Measurements from ENCODE around the gene CORO2A.

The CORO2A gene, protein sequence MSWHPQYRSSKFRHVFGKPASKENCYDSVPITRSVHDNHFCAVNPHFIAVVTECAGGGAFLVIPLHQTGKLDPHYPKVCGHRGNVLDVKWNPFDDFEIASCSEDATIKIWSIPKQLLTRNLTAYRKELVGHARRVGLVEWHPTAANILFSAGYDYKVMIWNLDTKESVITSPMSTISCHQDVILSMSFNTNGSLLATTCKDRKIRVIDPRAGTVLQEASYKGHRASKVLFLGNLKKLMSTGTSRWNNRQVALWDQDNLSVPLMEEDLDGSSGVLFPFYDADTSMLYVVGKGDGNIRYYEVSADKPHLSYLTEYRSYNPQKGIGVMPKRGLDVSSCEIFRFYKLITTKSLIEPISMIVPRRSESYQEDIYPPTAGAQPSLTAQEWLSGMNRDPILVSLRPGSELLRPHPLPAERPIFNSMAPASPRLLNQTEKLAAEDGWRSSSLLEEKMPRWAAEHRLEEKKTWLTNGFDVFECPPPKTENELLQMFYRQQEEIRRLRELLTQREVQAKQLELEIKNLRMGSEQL

DNA sequence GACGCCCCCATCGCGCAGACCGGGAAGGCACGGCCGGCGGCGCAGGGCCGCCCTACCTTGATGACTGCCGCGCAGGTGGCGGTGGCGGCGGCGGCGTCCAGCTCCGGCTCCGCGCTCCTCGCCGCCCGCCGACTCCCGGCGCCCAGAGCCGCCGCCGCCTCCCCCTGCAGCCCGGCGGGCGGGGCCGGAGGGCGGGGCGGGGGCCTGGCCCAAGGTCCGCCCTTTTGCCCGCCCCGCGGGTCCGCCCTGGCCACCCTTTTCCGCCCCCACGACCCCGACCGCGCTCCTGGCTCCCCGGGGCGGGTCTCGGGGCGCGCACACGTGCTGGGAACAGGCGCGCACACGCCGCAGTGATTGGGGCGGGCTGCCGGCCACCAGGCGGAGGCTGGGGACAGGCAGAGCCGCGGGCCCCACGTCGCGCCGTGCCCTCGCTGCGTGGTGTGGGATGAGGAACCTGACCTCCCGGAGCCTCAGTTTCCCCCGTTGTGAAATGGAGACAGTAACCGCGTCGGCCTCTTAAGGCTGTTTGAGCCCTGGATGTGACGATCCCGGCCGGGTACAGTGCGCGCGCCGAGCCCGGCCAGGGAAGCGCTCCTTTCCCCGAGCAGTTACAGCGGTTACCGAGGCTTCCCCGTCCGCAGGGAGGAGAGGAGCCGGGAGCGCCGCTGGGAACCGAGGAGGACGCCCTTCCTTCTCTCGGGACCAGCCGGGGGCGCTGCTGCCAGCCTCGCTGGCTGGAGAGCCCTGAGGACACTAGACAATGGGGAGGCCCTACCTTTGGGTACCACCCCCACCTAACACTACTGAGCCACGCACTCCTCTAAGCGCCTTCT is at the start of gene CORO2A:
TSS of gene CORO2A (minus strand) at position 135 of the 833 bp plus-strand sequence. CDS start 34,977 bp downstream, outside the sequence.
- peak; percentile 61 to 76 for DNase-seq

DNA sequence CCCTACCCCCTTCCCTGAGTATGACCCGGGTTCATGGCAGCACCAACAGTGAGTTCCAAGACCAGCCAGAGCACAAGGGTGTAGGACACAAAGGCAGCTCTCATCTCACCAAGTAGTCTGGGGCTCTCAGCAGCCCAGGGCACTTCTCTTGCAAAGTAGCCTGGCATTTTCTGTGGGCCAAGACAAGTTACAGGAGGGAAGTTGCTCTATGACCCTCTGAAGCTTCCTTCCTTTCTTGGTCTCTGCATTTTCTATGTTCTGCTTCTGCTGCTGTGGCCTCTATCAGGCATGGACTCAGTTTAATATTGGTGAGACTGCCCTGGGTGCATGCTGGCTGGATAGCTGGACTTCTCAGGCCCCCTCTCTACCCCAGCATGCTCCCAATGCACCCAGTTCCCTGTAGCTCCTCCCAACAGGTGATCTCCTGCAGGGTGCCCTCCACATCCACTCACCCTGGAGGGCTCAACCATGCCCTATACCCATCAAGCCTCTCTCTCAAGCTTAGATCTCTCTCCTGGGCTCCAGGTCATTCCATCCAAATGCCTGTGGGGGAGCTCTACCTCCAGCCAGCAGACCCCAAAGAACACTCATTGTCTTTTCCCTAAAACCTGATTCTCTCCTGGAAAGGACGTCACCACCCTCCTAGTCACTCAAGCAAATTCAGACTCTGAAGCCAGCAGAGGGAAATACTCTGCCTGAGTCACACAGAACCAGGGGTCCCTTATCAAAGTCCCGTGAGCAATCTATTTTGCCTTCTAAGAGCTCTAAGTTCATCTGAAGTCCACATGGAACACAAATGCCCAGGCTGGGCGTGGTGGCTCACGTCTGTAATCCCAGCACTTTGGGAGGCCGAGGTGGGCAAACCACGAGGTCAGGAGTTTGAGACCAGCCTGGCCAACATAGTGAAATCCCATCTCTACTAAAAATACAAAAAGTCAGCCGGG is 49.2 kb upstream of the CORO2A start:
- no peak for DNase-seq

DNA sequence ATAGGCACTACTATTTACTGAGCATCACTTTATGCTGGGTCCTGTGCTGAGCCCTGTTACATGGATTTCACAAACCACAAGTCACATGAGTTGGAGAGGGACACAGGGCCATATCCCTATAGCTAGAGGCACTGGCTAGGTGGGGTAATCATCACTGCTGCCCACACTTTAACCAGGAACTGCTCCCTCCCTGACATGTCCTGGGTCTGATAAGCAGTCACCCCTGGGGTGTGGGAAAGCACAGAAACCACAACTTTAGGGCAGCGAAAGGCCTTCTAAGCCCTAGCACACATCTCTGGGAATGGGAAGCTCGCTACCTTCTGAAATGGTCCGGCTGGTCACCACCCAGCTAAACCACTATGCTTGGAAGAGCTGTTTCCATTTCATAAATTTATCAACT is 48.0 kb upstream of the CORO2A start:
- DNase-seq, result no peak

GRCh38 chr9:98236901-98237487 is 44.6 kb upstream of the CORO2A start:
- no peak for DNase-seq

GRCh38 chr9:98235126-98235525 is 42.7 kb upstream of the CORO2A start:
- DNase-seq, result no peak

GRCh38 chr9:98234245-98234825 is 41.9 kb upstream of the CORO2A start:
- DNase-seq, result no peak

DNA sequence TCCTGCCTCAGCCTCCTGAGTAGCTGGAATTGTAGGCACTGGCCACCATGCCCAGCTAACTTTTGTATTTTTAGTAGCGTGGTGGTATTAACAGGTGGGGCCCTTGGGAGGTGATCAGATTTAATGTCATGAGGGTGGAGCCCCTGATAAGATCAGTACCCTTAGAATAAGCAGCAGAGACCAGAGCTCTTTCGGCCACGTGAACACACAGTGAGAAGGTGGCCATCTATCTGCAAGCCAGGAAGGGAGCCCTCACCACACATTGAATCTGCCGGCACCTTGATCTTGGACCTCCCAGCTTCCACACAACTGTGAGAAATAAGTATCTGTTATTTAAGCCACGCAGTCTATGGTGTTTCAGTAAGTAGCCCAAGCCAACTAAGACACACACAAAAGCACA is 40.5 kb upstream of the CORO2A start:
- no peak for DNase-seq

DNA sequence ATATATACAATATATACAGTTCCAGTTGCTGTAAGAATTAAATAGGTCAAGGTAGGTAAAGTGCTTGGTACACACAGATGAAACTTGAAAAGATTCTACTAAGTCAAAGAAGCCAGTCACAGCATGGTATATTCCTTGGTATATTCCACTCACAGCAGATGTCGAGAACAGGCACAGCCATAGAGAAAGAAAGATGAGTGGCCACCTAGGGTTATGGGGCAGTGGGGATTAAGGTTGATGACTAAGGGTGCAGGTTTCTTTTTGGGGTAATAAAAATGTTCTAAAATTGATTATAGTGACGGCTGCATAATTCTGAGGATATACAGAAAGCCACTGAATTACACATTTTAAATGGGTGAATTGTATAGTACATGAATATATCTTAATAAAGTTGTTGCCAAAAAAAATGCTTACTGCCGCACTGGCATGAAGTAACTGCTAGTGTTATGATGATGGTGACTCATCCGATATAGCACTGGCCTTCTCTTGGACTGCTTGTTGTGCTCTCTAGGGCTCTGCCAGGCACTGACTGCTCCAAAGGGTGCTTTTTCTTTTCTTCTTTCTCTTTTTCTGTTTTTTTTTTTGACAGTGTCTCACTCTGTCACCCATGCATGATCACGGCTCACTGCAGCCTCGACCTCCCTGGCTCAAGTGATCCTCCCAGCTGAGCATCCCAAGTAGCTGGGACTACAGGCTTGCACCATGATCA is 39.5 kb upstream of the CORO2A start:
- DNase-seq, result no peak

DNA sequence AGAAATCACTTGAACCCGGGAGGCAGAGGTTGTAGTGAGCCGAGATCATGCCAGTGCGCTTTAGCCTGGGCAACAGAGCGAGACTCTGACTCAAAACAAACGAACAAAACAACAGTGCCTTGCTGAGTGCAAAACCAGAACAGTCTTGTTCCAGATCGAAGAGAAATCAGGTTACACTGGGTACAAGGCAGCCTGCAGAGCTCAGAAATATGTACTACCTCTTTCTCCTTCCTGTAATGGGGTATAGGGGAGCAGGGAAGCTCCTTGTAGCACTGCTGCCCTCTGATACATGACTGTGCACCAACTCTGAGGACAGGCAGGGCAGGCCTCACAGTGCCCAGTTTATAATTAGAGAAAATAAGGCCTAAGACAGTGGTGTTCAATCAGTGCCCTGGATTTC is 38.4 kb upstream of the CORO2A start:
- no peak for DNase-seq

DNA sequence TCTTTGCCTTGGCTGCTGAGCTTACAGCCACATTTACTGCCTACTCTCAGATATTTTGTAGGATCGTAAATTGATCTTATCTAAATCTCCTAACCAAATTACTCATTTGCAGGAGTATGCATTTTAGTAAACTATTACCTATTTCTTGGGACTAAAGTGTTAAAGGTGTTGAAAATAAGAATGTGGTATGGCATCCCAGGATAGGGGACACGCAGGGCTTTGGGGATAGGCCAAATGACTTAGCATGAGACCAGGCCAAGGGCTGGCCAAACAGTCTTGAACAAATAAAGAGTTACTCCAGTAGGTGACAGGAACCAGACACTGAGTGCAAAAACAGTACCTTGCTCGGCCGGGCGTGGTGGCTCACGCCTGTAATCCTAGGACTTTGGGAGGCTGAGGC is 37.9 kb upstream of the CORO2A start:
- DNase-seq, result no peak

DNA sequence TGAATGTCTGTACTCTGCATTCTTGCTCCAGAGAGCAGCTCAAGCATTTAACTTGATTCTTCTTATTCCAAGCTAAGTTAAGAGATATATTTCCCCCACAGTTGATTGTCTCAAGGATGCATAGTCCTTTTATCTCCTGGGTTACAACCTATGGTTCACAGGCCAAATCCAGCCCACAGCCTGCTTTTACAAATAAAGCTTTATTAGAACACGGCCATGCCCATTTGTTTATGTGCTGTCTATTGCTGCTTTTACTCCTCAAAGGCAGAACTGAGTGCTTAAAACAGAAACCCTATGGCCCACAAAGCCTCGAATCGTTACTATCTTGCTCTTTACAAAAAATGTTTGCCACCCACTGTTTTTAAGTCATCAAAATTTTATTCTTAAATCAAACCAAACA is 37.2 kb upstream of the CORO2A start:
- no peak for DNase-seq

GRCh38 chr9:98229090-98229395 is 36.6 kb upstream of the CORO2A start:
- no peak for DNase-seq

GRCh38 chr9:98228392-98229089 is 36.1 kb upstream of the CORO2A start:
- DNase-seq, result no peak

DNA sequence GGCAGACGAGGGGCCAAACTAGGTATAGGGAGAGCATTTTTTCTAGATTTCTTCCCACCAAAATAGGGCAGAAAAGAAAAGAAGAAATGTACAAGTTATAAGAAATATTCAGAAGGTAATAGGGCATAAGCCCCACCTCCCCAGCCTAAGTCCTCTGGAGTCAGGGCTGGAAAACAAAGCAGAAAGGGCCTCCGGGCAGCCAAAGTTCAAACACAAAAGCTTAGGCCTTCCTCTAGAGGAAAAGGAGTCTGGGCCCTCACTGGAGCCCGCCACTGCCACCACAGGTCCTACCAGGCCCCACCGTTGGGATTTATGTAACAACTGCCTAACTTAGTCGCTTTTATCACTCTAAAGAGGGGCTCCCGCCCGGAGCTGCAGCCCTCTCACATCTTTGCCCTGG is 35.4 kb upstream of the CORO2A start:
- no peak for DNase-seq

- DNase-seq, result no peak
These were observed 34.5 kb upstream of the CORO2A start for GRCh38 chr9:98226957-98227356.

GRCh38 chr9:98226516-98226915 is 34.1 kb upstream of the CORO2A start:
- no peak for DNase-seq

DNA sequence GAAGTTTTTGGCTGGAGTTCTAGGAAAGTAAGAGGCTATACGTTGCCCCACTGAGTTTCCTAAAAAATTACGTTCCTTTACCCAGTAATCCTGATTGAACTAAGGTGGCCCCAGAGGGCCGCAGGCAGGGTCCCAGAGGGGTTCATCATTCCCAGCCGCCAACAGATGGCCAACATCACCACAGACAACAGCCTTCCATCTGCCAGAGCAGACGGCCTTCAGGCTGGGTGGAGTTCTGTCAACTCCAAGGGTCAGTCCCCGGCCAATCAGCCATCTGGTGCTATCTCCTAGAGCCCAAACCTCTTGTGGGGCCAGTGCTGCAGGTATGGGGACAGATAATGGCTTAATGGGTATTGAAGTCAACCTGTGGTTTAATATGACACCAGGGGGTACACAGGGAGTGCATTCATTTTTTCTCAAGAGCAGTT is 32.6 kb upstream of the CORO2A start:
- DNase-seq, result no peak

DNA sequence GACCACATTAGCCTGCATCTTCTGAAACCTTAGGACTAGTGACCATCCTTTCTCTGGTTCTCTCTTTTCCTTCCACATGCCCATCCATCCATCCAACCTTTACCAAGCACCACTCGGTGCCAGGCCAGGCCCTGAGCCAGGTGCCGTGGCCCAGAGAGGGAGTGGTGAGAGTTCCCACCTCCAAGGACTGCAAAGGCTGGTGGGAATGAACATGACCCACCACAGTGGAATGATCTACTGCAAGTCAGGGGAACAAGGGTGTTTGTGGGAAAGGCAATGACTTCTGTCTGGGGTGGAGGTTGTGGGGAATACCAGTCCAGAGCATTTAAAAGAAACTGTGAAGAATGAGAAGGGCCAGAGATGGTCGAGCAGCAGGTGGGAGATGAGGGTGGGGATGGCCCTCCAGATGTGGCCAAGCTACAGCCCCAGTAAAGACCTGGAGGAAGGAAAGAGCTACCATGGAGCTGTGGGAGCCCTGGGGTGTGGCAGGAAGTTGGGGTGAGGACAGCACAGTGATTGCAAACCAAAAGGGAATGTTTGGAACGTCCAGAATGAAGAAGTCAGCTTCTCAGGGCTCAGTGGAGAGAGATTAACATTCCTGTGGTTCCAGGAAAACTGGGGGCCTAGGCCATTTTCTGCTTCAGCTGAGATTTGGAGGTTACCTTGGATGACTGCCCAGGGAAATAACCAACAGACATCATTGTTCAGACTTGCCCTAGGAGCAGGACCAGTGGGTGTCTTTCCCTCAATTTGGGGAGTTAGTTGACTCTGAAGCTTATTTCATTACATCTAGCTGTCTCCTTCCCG is 30.7 kb upstream of the CORO2A start:
- DNase-seq, result no peak

- no peak for DNase-seq
These were observed 28.5 kb upstream of the CORO2A start for GRCh38 chr9:98220911-98221310.

Measured in stimulated activated CD4-positive, alpha-beta T cell treated with anti-CD3 and anti-CD28 coated beads, Interleukin-4, amount 100 ng/mL, for 4 hours (primary cell).